KOPT-K1 (cell line): ENCODE results near the gene CEP295NL.
"Not testable (repeated sequence)": the region's sequence is repeated elsewhere in the genome, so short reads cannot be mapped to it uniquely, and the experiment has no call there.

ENCODE experiments used
- H3K27ac ChIP-seq: fragments of 200-600 bp; sonication (generic); 2 replicates; pipeline ENCODE4 v1.5.1; 2016; ENCODE audit warnings: antibody characterized with exemption, mild to moderate bottlenecking, low read depth, low read length; ENCODE audit not compliant: poor library complexity, severe bottlenecking
- H3K36me3 ChIP-seq: fragments of 200-600 bp; sonication (generic); 2 replicates; pipeline ENCODE4 v1.5.1; 2017; ENCODE audit warnings: antibody characterized with exemption, mild to moderate bottlenecking, low read length, moderate library complexity; ENCODE audit not compliant: insufficient read depth
- H3K9me3 ChIP-seq: fragments of 200-600 bp; sonication (generic); 2 replicates; pipeline ENCODE4 v1.5.1; 2017; ENCODE audit warnings: antibody characterized with exemption, low read length, mild to moderate bottlenecking; ENCODE audit not compliant: insufficient read depth, poor library complexity, severe bottlenecking

The CEP295NL gene

GRCh38 chr17:78890096-78890495, 12.9 kb downstream of the CEP295NL start:
- not testable (repeated sequence) for H3K9me3 ChIP-seq, H3K27ac ChIP-seq, H3K36me3 ChIP-seq

GRCh38 chr17:78889531-78889930, 13.5 kb downstream of the CEP295NL start:
- Histone ChIP-seq H3K9me3 (no peaks in the 10 kb centered on the region), H3K27ac (no peak overlapping the region)

GRCh38 chr17:78888941-78889518, 14.0 kb downstream of the CEP295NL start:
- Histone ChIP-seq H3K27ac (no peak overlapping the region), H3K9me3 (no peaks in the 10 kb centered on the region), H3K36me3 (no peaks in the 10 kb centered on the region)

More at GRCh38 chr17:78889531-78889930, 13.5 kb downstream of the CEP295NL start:
- H3K36me3 ChIP-seq: no peaks in the 10 kb centered on the region

GRCh38 chr17:78886954-78887353, 16.0 kb downstream of the CEP295NL start:
- Histone ChIP-seq H3K9me3 (no peaks in the 10 kb centered on the region), H3K27ac (no peak overlapping the region), H3K36me3 (no peaks in the 10 kb centered on the region)

GRCh38 chr17:78885956-78886355, 17.0 kb downstream of the CEP295NL start:
- Histone ChIP-seq H3K36me3 (no peaks in the 10 kb centered on the region), H3K27ac (no peak overlapping the region), H3K9me3 (no peaks in the 10 kb centered on the region)

GRCh38 chr17:78884876-78885667, 17.9 kb downstream of the CEP295NL start:
- no peaks in the 10 kb centered on the region for H3K9me3 ChIP-seq
- H3K27ac ChIP-seq: no peak overlapping the region
- no peaks in the 10 kb centered on the region for H3K36me3 ChIP-seq

- no peak overlapping the region for H3K27ac ChIP-seq
- H3K9me3 ChIP-seq: no peaks in the 10 kb centered on the region
- H3K36me3 ChIP-seq: no peaks in the 10 kb centered on the region
These were observed 18.7 kb downstream of the CEP295NL start for GRCh38 chr17:78884148-78884825.

GRCh38 chr17:78883533-78884131, 19.4 kb downstream of the CEP295NL start:
- Histone ChIP-seq H3K36me3 (no peaks in the 10 kb centered on the region), H3K9me3 (no peaks in the 10 kb centered on the region), H3K27ac (no peak overlapping the region)

- H3K9me3 ChIP-seq: no peaks in the 10 kb centered on the region
- no peaks in the 10 kb centered on the region for H3K36me3 ChIP-seq
- no peak overlapping the region for H3K27ac ChIP-seq
These were observed 19.9 kb downstream of the CEP295NL start for GRCh38 chr17:78883089-78883532.

GRCh38 chr17:78882540-78883088, 20.4 kb downstream of the CEP295NL start:
- Histone ChIP-seq H3K36me3 (no peaks in the 10 kb centered on the region), H3K27ac (no peak overlapping the region), H3K9me3 (no peaks in the 10 kb centered on the region)

- peak overlapping the region; percentile 46 for H3K27ac ChIP-seq
- H3K36me3 ChIP-seq: no peaks in the 10 kb centered on the region
- H3K9me3 ChIP-seq: no peaks in the 10 kb centered on the region
These were observed 23.3 kb downstream of the CEP295NL start for GRCh38 chr17:78879635-78880186.

- Histone ChIP-seq H3K36me3 (no peaks in the 10 kb centered on the region), H3K27ac (peak overlapping the region; percentile 46), H3K9me3 (no peaks in the 10 kb centered on the region)
These were observed 24.0 kb downstream of the CEP295NL start for GRCh38 chr17:78878871-78879527.

GRCh38 chr17:78878261-78878660, 24.7 kb downstream of the CEP295NL start:
- Histone ChIP-seq H3K9me3 (no peaks in the 10 kb centered on the region), H3K27ac (peak overlapping the region; percentile 46), H3K36me3 (no peaks in the 10 kb centered on the region)

- H3K9me3 ChIP-seq, H3K36me3 ChIP-seq, H3K27ac ChIP-seq: not testable (repeated sequence)
These were observed 26.0 kb downstream of the CEP295NL start for GRCh38 chr17:78876954-78877517.
